Measurements from ENCODE around the gene PFKP.

PFKP gene

GRCh38 chr10:3116508-3117100 is 49.3 kb downstream of the PFKP start:
- no peak for DNase-seq (ENCODE audit: low spot score)

GRCh38 chr10:3117486-3117885 is 50.1 kb downstream of the PFKP start:
- no peak for DNase-seq (ENCODE audit: low spot score)

- no peak for DNase-seq (ENCODE audit: low spot score)
These were observed 51.3 kb downstream of the PFKP start for GRCh38 chr10:3118641-3119091.

GRCh38 chr10:3119796-3120459 is 52.6 kb downstream of the PFKP start:
- no peak for DNase-seq (ENCODE audit: low spot score)

- no peak for DNase-seq (ENCODE audit: low spot score)
These were observed 54.7 kb downstream of the PFKP start for GRCh38 chr10:3122034-3122433.

- DNase-seq (ENCODE audit: low spot score), result no peak
These were observed 55.3 kb downstream of the PFKP start for GRCh38 chr10:3122486-3123205.

GRCh38 chr10:3123571-3124411 is 56.4 kb downstream of the PFKP start:
- DNase-seq (ENCODE audit: low spot score), result no peak

DNA sequence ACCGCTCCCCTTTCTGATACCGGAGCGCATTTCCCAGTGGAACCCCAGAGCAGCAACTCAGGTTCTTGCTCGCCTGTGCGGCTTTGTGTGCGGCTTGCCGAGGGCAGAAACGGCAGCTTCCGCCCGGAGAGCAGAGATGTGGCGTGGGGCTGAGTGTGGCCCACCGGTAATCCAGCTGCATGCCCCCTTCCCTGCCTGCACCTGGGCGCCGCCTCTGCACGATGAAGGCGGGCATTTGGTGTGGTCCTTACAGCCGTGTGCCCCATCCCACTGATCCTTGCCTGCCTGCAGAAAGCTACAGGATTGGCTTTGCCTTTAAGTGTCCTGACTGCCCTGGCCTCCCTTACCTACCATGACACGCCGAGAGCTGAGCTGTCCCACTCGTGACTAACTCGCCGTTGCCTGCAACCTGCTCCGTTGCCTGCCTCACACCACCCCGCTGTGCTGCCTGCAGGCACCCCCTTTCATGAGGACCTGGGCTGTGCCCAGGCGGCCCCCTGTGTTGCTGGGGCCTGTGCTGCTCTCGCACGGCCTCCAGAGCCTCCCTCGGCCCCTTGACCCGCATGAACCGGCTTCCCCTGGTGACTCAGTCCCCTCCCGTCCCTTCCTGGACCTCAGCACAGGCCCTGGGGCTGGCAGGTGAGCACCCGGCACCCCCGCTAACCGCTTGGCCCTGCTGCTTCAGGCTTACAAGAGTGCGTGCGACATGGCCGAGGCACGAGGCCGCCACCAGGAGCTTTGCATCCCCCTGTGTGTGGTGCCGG is 57.2 kb downstream of the PFKP start:
- no peak for DNase-seq (ENCODE audit: low spot score)

GRCh38 chr10:3125527-3126170 is 58.3 kb downstream of the PFKP start:
- no peak for DNase-seq (ENCODE audit: low spot score)

GRCh38 chr10:3126249-3126648 is 58.9 kb downstream of the PFKP start:
- DNase-seq (ENCODE audit: low spot score), result no peak

DNA sequence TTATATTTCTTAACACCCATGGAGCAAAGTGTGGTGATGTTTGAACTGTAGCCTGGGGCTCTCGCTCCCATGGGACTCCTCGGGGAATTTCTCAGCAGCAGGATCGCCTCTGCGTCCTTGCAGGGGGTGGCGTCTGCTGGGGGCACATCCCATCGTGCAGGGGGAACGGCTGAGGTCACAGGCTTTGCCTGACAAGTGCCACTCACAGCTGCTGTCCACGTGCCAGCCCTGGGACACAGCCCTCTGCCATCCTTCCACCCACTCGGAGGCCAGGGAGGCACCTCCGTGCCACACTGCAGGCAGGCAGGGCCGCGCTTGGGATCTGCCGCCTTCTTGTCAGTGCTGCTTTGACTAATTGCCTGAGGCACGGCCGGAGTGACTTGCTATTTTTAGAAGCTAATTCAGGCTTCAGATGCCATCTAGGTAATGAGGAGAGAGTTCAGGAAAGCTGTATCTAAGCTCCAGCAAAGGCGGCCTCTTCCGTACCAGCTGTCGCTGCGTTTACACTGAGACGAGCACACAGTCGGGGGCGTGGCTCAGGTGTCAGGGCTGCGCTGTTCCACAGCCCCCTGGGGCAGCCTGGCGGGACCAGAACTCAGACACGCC is 59.5 kb downstream of the PFKP start:
- no peak for DNase-seq (ENCODE audit: low spot score)

GRCh38 chr10:3127921-3128320 is 60.6 kb downstream of the PFKP start:
- DNase-seq (ENCODE audit: low spot score), result no peak

DNA sequence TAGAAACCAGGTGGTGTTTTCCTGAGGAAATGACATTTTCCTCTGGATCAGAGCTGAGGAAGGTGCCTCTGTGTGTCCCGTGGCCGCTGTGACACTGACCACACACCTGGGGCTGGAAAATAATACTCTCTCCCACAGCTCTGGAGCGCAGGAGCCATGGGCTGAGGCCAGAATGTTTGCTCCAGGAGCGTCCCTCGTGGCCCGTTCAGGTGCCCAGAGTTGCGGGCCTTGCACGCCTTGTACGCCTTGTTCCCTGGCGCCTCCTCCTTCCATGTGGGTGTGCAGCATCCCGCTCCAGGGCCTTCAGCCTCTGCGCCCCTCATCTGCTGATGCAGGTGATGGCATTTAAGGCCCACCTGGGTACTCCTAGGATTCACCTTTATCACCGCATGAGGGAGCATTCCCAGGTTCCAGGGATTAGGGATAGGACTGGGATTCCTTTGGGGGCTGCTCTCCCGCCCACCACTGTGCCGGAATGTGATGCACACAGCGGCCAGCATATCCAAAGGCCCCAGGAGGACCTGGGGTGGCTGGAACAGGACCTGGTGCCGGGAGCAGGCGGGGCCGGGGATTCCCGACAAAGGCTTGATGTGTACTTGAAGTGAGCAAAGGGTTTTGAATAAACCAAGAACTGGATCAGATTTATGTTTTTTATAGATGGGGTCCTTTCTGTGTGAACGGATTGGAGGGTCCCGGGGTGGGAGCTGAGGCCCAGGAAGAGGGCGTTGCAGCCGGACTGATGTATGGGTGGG is 61.2 kb downstream of the PFKP start:
- no peak for DNase-seq (ENCODE audit: low spot score)

- DNase-seq (ENCODE audit: low spot score), result no peak
These were observed 62.4 kb downstream of the PFKP start for GRCh38 chr10:3129581-3130340.

GRCh38 chr10:3131098-3131497 is 63.8 kb downstream of the PFKP start:
- DNase-seq (ENCODE audit: low spot score), result no peak

DNA sequence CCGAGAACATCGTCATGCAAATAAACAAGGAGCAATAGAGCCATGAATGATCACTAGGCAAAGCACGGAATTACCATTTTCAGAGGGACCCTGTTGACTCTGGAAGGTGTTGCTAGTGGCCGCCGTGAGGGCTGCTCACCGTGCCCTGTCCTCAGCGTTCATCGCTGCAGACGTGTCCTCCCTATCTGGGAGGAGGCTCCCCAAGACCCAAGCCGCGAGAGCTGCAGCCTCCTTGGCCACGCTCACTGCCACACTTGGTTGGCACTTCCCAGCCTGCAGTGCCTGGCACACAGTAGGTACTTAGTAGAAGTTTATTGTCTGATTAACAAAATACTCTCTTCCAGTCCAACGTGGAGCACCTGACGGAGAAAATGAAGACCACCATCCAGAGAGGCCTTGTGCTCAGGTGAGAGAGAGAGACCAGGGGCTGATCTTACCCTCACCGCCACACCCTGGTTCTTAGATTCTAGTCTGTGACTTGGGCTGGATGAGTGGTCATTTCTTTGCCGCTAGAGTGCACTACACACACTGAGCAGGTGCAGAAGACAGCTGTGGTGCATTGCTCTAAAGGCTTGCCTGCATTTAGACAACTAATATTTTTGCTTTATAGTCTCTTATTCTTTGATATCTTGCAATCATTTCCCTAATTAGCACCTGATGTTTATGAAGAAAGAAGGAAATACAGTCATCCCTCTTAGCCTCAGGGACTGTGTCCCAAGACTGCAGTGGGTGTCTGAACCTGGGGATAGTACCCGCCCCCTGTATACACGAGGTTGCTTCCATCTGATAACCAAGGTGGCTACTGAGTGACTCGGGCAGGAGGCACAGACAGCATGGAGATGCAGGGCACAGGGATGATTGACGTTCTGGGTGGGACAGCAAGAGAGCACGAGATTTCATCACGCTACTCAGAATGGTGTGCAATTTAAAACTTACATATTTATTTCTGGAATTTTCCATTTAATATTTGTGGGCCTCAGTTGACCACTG is 65.0 kb downstream of the PFKP start:
- DNase-seq (ENCODE audit: low spot score), result no peak

GRCh38 chr10:3133948-3134347 is 66.6 kb downstream of the PFKP start:
- no peak for DNase-seq (ENCODE audit: low spot score)

DNA sequence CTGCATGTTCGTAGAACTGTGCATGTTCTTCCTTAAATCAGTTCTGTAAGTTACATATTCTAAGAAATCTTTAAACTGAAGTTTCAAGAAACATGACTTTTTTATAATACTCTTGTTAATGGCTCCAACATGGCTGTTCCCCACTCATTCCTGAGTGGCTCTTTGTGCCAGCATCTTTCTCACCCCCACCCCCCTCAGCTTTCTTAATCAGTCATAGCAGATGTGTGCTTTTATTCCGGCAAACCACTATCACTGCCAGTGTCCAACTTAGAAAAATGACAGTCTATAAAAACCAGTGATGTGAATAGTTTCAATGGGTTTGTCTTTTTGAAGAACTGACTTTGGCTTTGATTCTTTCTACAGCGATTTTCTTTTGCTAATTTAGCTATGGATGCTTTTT is 67.7 kb downstream of the PFKP start:
- DNase-seq (ENCODE audit: low spot score), result no peak
